Left lung (tissue), 10 donors: ENCODE measurements around the gene PRKN. TPM values are rescaled to one million over a fixed set of nuclear protein-coding genes. Genes with fewer than 3 reads are reported as not detected.

ENCODE experiments used
- ATAC-seq: fragments of 200-7000 bp; cut with Tn5 transposase; one replicate; pipeline ENCODE4 v1.9.1; 2020; ENCODE audit warnings: moderate library complexity
- DNase-seq, 4 donors: peaks; one replicate each; pipeline ENCODE4 v3.0.0-alpha.2; 2013 to 2020
- H3K27ac ChIP-seq, 2 donors: fragments of 200-600 bp; sonication (generic) in 1 of 2; one replicate each; pipeline versions ENCODE4 v1.5.0 to v1.8.0; 2020 to 2021
- H3K27me3 ChIP-seq, 2 donors: fragments of 200-600 bp; sonication (generic) in 1 of 2; one replicate each; pipeline versions ENCODE4 v1.5.0 to v1.8.0; 2020 to 2021
- H3K36me3 ChIP-seq, 2 donors: fragments of 200-600 bp; sonication (generic) in 1 of 2; one replicate each; pipeline versions ENCODE4 v1.5.0 to v1.8.0; 2020 to 2021
- H3K4me1 ChIP-seq, 2 donors: fragments of 200-600 bp; one replicate each; pipeline ENCODE4 v1.8.0; 2021
- H3K4me3 ChIP-seq, 2 donors: fragments of 200-600 bp; sonication (generic) in 1 of 2; one replicate each; pipeline versions ENCODE4 v1.5.0 to v1.8.0; 2020 to 2021; ENCODE audit warnings: mild to moderate bottlenecking in 1 of 2
- H3K9me3 ChIP-seq, 2 donors: fragments of 200-600 bp; sonication (generic) in 1 of 2; one replicate each; pipeline versions ENCODE4 v1.5.0 to v1.8.0; 2020 to 2021
- intact Hi-C, 2 donors: fragments of 100-400 bp; cut with DNase I; formaldehyde crosslinking; loops; one replicate each; pipeline versions ENCODE4 v1.11.2 to v1.14.2; 2022
- polyA plus RNA-seq, 6 donors: library from polyadenylated mRNA; unstranded; fragments of 120-200 nt; gene quantifications; one replicate each; pipeline ENCODE4 v1.2.1, GENCODE V29; 2013; ENCODE audit not compliant: insufficient read length in 6 of 6
- total RNA-seq, 2 donors: library from RNA; stranded (reverse); fragmentation: NEBNext Ultra II Directional; extraction: Animal tissue kit (Norgen Biotek cat#: 25700); gene quantifications; one replicate each; pipeline ENCODE4 v1.2.1, GENCODE V29; 2021
- TF ChIP-seq, protein P1 (sequence below), 2 donors: fragments of 200-600 bp; sonication (generic) in 1 of 2; IDR thresholded peaks; one replicate each; pipeline versions ENCODE4 v1.5.0 to v1.8.0; 2021; ENCODE audit warnings: antibody characterized with exemption in 2 of 2
- donor health status: DM: no; HTN: yes; CAD: no.
- donor health status: DM: no; HTN: no; CAD: no.

Gene PRKN
- total and polyA plus RNA-seq, 8 donors: 1.9 to 4.3 (median 2.5) TPM

DNA sequence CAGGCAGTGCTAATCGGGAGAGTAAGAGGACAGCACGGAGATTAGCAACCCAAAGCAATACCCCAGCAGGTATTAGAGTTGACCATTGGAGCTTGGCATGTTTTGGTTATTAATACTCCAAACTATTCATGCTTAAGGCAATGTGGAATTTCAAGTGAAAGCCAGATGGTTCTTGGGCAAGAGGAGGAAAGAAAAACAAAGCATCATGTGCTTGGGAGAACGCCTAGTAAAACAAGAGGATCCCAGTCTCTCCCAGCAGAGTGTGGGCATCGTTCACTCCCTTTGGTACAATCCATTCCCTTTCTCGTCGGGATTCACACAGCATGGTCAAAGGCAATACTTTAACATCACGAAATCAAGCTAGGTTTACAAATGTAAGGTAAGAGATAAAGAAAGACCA, 349.8 kb downstream of the PRKN start:
- H3K27ac ChIP-seq: no peak overlapping the region
- H3K4me1 ChIP-seq: no peaks in the 10 kb centered on the region
- ATAC-seq (no peak), DNase-seq (no peak)
- no peaks in the 10 kb centered on the region for H3K27me3 ChIP-seq
- H3K36me3 ChIP-seq: no peaks in the 10 kb centered on the region
- no peak overlapping the region for H3K4me3 ChIP-seq
- intact Hi-C loops: no loop called here
- TF ChIP-seq, protein P1, sequence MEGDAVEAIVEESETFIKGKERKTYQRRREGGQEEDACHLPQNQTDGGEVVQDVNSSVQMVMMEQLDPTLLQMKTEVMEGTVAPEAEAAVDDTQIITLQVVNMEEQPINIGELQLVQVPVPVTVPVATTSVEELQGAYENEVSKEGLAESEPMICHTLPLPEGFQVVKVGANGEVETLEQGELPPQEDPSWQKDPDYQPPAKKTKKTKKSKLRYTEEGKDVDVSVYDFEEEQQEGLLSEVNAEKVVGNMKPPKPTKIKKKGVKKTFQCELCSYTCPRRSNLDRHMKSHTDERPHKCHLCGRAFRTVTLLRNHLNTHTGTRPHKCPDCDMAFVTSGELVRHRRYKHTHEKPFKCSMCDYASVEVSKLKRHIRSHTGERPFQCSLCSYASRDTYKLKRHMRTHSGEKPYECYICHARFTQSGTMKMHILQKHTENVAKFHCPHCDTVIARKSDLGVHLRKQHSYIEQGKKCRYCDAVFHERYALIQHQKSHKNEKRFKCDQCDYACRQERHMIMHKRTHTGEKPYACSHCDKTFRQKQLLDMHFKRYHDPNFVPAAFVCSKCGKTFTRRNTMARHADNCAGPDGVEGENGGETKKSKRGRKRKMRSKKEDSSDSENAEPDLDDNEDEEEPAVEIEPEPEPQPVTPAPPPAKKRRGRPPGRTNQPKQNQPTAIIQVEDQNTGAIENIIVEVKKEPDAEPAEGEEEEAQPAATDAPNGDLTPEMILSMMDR (IDR thresholded peaks at IDR 0.05): no peak
- H3K9me3 ChIP-seq: no peaks in the 10 kb centered on the region

- DNase-seq: no peak
- Histone ChIP-seq H3K4me1 (no peaks in the 10 kb centered on the region), H3K9me3 (no peaks in the 10 kb centered on the region), H3K27ac (no peak overlapping the region), H3K36me3 (no peaks in the 10 kb centered on the region), H3K4me3 (no peak overlapping the region), H3K27me3 (no peaks in the 10 kb centered on the region)
- intact Hi-C loops: no loop called here
- TF ChIP-seq, protein P1 (IDR thresholded peaks at IDR 0.05): no peak
- no peak for ATAC-seq
These were observed 353.7 kb downstream of the PRKN start for GRCh38 chr6:162373868-162374267.

- no peaks in the 10 kb centered on the region for H3K36me3 ChIP-seq
- H3K27ac ChIP-seq: no peak overlapping the region
- no peaks in the 10 kb centered on the region for H3K9me3 ChIP-seq
- DNase-seq: no peak
- no peak for ATAC-seq
- no peaks in the 10 kb centered on the region for H3K4me1 ChIP-seq
- intact Hi-C loops: no loop called here
- no peak overlapping the region for H3K4me3 ChIP-seq
- H3K27me3 ChIP-seq: no peaks in the 10 kb centered on the region
- TF ChIP-seq, protein P1 (IDR thresholded peaks at IDR 0.05): no peak
These were observed 354.4 kb downstream of the PRKN start for GRCh38 chr6:162373192-162373591.

GRCh38 chr6:162372106-162372505, 355.5 kb downstream of the PRKN start:
- DNase-seq: peak in 1 of 4 donors; percentile 4
- Histone ChIP-seq H3K9me3 (no peaks in the 10 kb centered on the region), H3K4me1 (no peaks in the 10 kb centered on the region), H3K27ac (no peak overlapping the region), H3K36me3 (no peaks in the 10 kb centered on the region), H3K4me3 (no peak overlapping the region), H3K27me3 (no peaks in the 10 kb centered on the region)
- TF ChIP-seq, protein P1 (IDR thresholded peaks at IDR 0.05): no peak
- no peak for ATAC-seq
- intact Hi-C loops: no loop called here

DNA sequence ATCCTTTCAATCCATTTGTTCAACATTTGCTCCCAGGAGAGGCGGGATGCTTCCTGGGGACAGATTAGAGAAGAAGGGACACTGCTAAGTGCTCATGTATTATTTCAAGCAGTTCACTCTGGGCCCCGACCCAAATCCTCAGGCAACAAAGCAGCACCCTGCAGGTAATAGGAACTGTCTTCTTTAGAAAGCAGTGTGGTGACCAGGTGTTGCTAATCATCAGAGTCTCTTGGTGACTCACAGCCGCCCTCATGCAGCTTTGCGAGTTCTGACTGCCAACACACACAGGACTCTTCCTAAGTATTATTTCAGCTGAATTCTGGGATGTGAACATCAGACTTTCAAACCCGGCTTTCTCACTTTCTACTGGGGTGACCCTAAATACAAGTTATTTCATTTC, 356.4 kb downstream of the PRKN start:
- Histone ChIP-seq H3K27me3 (no peaks in the 10 kb centered on the region), H3K36me3 (no peaks in the 10 kb centered on the region), H3K9me3 (no peaks in the 10 kb centered on the region), H3K4me1 (no peaks in the 10 kb centered on the region), H3K4me3 (no peak overlapping the region), H3K27ac (no peak overlapping the region)
- no peak for DNase-seq
- intact Hi-C loops: no loop called here
- TF ChIP-seq, protein P1 (IDR thresholded peaks at IDR 0.05): no peak
- ATAC-seq: no peak
